GM20431 (cell line): Measurements from ENCODE around the gene ZFPM1.

ENCODE experiments used
- in situ Hi-C: fragments of 300-500 bp; cut with MseI, MboI; formaldehyde crosslinking; loops from one replicate; pipeline ENCODE4 v1.15.0; 2020; ENCODE audit warnings: low sequenced_read_pairs; ENCODE audit not compliant: unreplicated experiment

The ZFPM1 gene

GRCh38 chr16:88444826-88445582, 8.1 kb upstream of the ZFPM1 start:
- in situ Hi-C loops: loop anchor here (10.0 kb wide), 1 partner anchor 110 kb away; no protein-coding TSS in a partner anchor

- in situ Hi-C loops: loop anchor here (10.0 kb wide), 1 partner anchor 109 kb away; no protein-coding TSS in a partner anchor
Measured at GRCh38 chr16:88445583-88445960, 7.5 kb upstream of the ZFPM1 start.

- in situ Hi-C loops: loop anchor here (10.0 kb wide), 1 partner anchor 109 kb away; no protein-coding TSS in a partner anchor
Measured at GRCh38 chr16:88446061-88446460, 7.0 kb upstream of the ZFPM1 start.

- in situ Hi-C loops: loop anchor here (10.0 kb wide), 1 partner anchor 108 kb away; no protein-coding TSS in a partner anchor
Measured at GRCh38 chr16:88446736-88447135, 6.3 kb upstream of the ZFPM1 start.

- in situ Hi-C loops: loop anchor here (10.0 kb wide), 1 partner anchor 107 kb away; no protein-coding TSS in a partner anchor
Measured at GRCh38 chr16:88447881-88448280, 5.2 kb upstream of the ZFPM1 start.

GRCh38 chr16:88448461-88449266, 4.4 kb upstream of the ZFPM1 start:
- in situ Hi-C loops: loop anchor here (10.0 kb wide), 1 partner anchor 106 kb away; no protein-coding TSS in a partner anchor

GRCh38 chr16:88449267-88449561, 3.9 kb upstream of the ZFPM1 start:
- in situ Hi-C loops: loop anchor here (10.0 kb wide), 1 partner anchor 106 kb away; no protein-coding TSS in a partner anchor

GRCh38 chr16:88451586-88452481, 1.2 kb upstream of the ZFPM1 start:
- in situ Hi-C loops: no loop called here

GRCh38 chr16:88452482-88453216, 431 bp upstream of the ZFPM1 start:
- in situ Hi-C loops: no loop called here

GRCh38 chr16:88453611-88454522, 787 bp downstream of the ZFPM1 start:
- in situ Hi-C loops: no loop called here

GRCh38 chr16:88454523-88454947, 1.5 kb downstream of the ZFPM1 start:
- in situ Hi-C loops: no loop called here

- in situ Hi-C loops: no loop called here
Measured at GRCh38 chr16:88455610-88456355, 2.7 kb downstream of the ZFPM1 start.

GRCh38 chr16:88456356-88457292, 3.5 kb downstream of the ZFPM1 start:
- in situ Hi-C loops: no loop called here

- in situ Hi-C loops: no loop called here
Measured at GRCh38 chr16:88458039-88458772, 5.1 kb downstream of the ZFPM1 start.

- in situ Hi-C loops: no loop called here
Measured at GRCh38 chr16:88458773-88459235, 5.7 kb downstream of the ZFPM1 start.
